Skeletal muscle satellite cell (primary cell): Measurements from ENCODE around the gene SGPP2.

ENCODE experiments used
- H3K27me3 ChIP-seq: 2 replicates; pipeline ENCODE4 v1.7.0; 2013; ENCODE audit warnings: low read length; ENCODE audit not compliant: control insufficient read depth, insufficient read depth
- H3K36me3 ChIP-seq: 2 replicates; pipeline ENCODE4 v1.7.0; 2013; ENCODE audit warnings: mild to moderate bottlenecking, control low read depth, low read length; ENCODE audit not compliant: insufficient read depth
- H3K4me1 ChIP-seq: 2 replicates; pipeline ENCODE4 v1.7.0; 2013; ENCODE audit warnings: low read length; ENCODE audit not compliant: control insufficient read depth, insufficient read depth
- H3K4me2 ChIP-seq: 2 replicates; pipeline ENCODE4 v1.7.0; 2013; ENCODE audit warnings: mild to moderate bottlenecking, low read length
- H3K4me3 ChIP-seq: 2 replicates; pipeline ENCODE4 v1.7.0; 2013; ENCODE audit warnings: low read length
- H3K9ac ChIP-seq: 2 replicates; pipeline ENCODE4 v1.7.0; 2013; ENCODE audit warnings: mild to moderate bottlenecking, low read depth, low read length, moderate library complexity
- H3K9me3 ChIP-seq: replicated peaks from 2 replicates; pipeline ENCODE4 v1.7.0; 2013; ENCODE audit warnings: mild to moderate bottlenecking, control low read depth, low read length

The SGPP2 gene

DNA sequence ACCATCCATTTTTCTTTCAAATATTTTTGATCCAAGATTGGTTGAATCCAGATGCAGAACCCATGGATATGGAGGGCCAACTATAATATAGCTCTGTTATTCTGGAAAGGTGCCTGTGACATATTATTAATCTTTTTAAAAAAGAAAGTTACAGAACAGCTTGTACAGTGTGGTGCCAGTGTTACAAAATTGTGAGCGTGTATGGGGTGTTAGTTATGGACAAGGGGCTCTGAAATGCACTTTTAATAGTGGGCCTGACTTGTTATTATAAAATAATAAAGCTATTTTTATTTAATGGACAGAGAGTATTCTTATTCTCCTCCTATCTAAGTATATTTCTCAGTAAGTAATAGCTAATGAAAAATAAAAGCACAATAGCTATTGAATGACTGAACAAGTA is 120.3 kb downstream of the SGPP2 start:
- no peaks in the 10 kb centered on the region for H3K27me3 ChIP-seq
- no peaks in the 10 kb centered on the region for H3K9me3 ChIP-seq
- H3K9ac ChIP-seq = no peak overlapping the region
- H3K36me3 ChIP-seq = no peaks in the 10 kb centered on the region
- no peaks in the 10 kb centered on the region for H3K4me1 ChIP-seq
- no peak overlapping the region for H3K4me2 ChIP-seq
- H3K4me3 ChIP-seq = no peak overlapping the region

DNA sequence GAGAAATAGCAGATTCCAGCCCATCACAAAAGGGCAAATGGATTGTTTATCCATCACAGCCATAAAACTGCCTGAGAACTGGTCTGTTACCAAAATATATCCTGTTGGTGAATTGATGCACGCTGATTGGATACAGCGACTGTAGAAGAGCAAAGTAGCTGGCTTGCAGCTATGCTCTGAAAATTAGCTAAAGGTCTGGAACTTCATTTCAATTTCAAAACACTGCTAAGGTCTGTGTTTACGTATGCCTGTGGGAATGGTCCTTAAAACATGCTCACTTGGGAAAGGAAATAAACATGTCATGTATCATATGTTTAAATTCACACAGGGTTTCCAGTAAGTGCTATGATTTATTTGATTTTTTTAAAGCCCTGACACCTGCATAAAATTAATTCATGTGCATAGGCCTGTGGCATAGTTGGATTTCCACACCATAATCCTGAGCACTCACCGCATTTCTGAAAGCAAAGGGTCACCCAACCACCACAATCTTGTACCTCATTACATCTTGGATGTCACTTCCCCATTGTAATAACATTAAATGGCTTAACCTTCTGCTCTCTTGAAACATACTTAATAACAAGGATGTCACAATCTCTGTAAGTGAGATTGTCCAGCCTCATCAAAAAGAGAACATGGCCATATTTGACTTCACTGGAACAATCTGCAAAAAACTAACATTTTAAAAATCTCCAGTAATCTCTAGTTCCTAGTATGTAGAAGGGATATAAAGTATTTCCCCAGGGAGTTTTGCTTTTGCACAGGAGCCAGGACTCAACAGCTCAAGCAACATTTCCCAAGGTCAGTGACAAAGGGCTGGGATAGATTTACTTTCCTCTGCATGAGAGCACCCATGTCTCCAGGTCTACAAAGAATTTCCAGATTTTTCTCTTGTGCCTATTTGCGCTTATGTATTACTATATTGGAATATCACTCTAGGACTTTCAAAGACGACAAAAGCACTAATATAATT is 121.8 kb downstream of the SGPP2 start:
- Histone ChIP-seq H3K9me3 (no peaks in the 10 kb centered on the region), H3K36me3 (no peaks in the 10 kb centered on the region), H3K4me1 (no peaks in the 10 kb centered on the region), H3K27me3 (no peaks in the 10 kb centered on the region), H3K9ac (no peak overlapping the region), H3K4me3 (no peak overlapping the region), H3K4me2 (no peak overlapping the region)

DNA sequence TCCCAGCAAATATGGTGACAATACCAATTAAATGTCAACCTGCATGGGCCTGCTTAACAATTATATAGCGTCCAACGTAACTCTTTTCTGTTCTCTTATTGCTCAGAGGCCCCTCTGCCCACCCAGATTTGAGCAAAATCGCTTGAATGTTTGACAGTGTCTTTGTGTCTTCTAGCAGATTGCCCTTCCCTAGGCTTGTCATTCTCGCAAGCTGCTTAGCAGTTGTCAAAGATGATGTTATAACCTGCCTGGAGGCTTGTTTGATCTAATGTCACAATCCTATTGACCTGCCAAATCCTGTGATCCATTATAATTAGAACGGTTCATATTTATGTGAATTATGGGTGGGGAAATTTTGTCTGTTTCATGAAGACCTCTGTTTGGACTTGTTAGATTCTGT is 122.7 kb downstream of the SGPP2 start:
- H3K36me3 ChIP-seq = no peaks in the 10 kb centered on the region
- no peak overlapping the region for H3K9ac ChIP-seq
- H3K4me1 ChIP-seq = no peaks in the 10 kb centered on the region
- H3K4me3 ChIP-seq = no peak overlapping the region
- no peaks in the 10 kb centered on the region for H3K9me3 ChIP-seq
- H3K4me2 ChIP-seq = no peak overlapping the region
- H3K27me3 ChIP-seq = no peaks in the 10 kb centered on the region

DNA sequence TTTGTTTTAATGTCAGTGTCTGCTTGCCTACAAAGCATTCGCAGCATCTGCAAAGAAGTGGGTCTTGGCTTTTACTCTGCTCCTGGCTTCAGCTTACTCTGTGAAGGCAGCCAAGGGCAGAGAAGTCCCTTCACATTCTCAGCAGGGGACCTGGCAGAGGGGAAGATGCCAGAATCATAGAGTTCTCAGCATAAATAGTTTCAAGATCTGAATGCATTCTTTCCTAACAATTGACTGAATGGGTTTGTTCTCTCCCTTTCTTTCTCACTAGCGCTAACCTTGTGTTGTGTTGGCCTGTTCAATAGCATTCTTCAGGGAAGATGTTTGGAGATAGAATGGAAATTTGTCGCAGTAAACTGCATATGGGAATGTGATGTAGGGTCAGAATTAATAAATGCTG is 124.6 kb downstream of the SGPP2 start:
- Histone ChIP-seq H3K9ac (no peak overlapping the region), H3K9me3 (no peaks in the 10 kb centered on the region), H3K27me3 (no peaks in the 10 kb centered on the region), H3K36me3 (no peaks in the 10 kb centered on the region), H3K4me3 (no peak overlapping the region), H3K4me1 (no peaks in the 10 kb centered on the region), H3K4me2 (no peak overlapping the region)

- no peaks in the 10 kb centered on the region for H3K27me3 ChIP-seq
- no peak overlapping the region for H3K4me2 ChIP-seq
- H3K4me3 ChIP-seq = no peak overlapping the region
- H3K36me3 ChIP-seq = no peaks in the 10 kb centered on the region
- H3K9ac ChIP-seq = no peak overlapping the region
- no peaks in the 10 kb centered on the region for H3K4me1 ChIP-seq
- H3K9me3 ChIP-seq = no peaks in the 10 kb centered on the region
These were observed 130.2 kb downstream of the SGPP2 start for GRCh38 chr2:222554517-222554916.

DNA sequence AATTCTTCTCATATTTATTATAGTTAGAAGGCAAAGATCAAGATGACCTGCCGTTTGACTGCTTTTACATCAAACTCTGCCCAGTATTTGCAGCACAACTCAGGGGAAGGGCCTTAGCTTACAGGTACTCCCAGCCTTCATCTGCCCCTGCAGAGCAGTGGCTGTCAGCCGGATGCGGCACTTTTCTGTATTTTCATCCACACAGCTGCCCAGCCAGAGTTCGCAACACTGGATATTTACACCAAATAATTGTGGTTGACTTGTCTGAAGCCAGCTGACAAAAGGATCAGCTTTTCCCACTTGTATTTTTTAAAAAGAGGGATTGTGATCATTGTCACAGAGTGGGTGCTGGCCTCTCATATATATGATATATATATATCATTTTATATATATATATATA is 136.8 kb downstream of the SGPP2 start:
- Histone ChIP-seq H3K4me3 (no peak overlapping the region), H3K27me3 (no peaks in the 10 kb centered on the region), H3K36me3 (no peaks in the 10 kb centered on the region), H3K4me2 (no peak overlapping the region), H3K9ac (no peak overlapping the region), H3K4me1 (no peaks in the 10 kb centered on the region), H3K9me3 (no peaks in the 10 kb centered on the region)

DNA sequence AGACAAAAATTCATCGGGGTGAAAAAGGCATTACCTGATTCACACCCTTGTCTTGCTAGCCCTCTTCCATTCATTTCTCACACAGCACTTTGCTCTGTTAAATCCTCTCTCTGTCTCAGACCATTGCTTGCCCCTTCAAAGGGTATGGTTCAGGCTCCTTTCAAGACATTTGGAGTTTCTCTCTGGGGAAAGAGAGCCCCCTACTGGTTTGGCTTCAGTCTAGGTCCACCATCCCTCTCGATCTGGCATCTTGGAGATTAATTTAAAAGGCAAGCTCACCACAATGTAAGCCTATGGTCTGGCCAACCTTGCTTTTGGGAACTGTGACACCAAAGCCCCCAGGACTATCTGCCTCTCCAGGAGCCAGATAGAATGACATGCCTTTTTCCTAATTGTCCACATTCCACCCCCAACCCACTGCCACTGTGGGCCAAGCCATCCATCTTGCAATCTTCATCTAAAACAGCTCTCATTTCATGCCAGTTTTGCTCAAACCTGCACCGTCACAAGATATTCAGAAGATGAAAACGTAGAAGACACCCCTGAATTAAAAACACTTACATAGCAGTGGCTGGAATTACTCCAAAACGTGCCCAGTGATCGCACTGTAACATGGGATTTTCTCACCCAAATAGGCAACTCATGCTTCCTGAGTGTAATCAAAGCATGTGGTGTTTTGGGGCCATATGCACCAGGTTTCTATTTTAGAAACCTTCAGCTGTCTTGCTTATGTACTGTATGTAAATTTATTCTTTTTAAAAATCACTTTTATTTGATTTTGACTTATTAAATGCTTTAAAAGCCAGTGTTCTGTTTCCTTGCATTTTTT is 137.7 kb downstream of the SGPP2 start:
- Histone ChIP-seq H3K9ac (no peak overlapping the region), H3K4me2 (no peak overlapping the region), H3K4me3 (no peak overlapping the region), H3K4me1 (no peaks in the 10 kb centered on the region), H3K36me3 (no peaks in the 10 kb centered on the region), H3K9me3 (no peaks in the 10 kb centered on the region), H3K27me3 (no peaks in the 10 kb centered on the region)

DNA sequence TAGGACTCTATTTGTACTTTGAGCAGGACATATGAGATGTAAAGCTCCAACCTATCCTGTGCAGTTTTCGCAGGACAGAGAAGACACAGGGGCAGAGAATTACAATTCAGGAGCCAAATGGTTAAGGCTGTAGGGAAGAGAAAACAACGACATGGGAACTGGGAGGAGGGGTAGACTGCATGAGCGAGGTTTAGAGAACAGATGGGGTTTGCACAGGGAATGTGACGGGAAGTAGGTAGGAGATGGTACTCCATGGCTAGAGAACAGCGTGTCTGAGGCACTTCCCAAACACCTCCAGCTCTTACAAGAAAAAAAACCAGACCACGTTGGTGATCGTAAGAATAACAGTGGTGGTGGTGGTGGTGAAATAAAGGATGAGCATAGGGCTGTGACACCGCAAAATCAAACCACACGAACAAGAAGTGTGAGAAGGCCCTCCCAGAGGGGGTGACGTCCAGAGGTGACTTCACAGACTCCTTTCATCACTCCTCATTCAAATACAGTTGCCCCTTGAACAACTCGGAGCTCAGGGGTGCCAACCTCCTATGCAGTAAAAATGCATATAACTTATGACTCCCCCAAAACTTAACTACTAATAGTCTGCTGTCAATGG is 138.9 kb downstream of the SGPP2 start:
- Histone ChIP-seq H3K4me3 (no peak overlapping the region), H3K27me3 (no peaks in the 10 kb centered on the region), H3K9me3 (no peaks in the 10 kb centered on the region), H3K4me1 (no peaks in the 10 kb centered on the region), H3K4me2 (no peak overlapping the region), H3K9ac (no peak overlapping the region), H3K36me3 (peaks cover 9% of the 10 kb centered on the region)

DNA sequence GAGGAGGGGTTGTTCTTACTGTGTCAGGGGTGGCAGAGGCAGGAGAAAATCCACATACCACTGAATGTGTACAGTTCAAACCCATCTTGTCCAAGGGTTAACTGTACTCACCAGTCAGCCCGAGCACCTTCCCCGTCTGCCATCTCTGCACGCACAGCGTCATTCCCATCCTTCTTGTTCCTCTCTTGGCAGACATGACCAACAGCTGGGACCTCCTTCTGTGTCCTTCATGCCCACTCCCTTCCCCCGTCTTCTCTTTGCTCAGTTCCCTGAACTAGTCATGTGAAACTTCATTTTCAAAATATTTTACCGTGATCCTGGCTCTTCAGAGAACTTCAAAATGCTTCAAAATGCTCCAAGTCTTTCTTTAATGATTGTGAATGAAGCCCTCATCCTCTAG is 139.6 kb downstream of the SGPP2 start:
- H3K4me3 ChIP-seq = no peak overlapping the region
- no peaks in the 10 kb centered on the region for H3K9me3 ChIP-seq
- H3K4me2 ChIP-seq = no peak overlapping the region
- peaks cover 9% of the 10 kb centered on the region for H3K36me3 ChIP-seq
- peaks cover 4% of the 10 kb centered on the region for H3K4me1 ChIP-seq
- H3K27me3 ChIP-seq = no peaks in the 10 kb centered on the region
- H3K9ac ChIP-seq = no peak overlapping the region

- H3K4me2 ChIP-seq = no peak overlapping the region
These were observed 141.9 kb downstream of the SGPP2 start for GRCh38 chr2:222566229-222566628.

DNA sequence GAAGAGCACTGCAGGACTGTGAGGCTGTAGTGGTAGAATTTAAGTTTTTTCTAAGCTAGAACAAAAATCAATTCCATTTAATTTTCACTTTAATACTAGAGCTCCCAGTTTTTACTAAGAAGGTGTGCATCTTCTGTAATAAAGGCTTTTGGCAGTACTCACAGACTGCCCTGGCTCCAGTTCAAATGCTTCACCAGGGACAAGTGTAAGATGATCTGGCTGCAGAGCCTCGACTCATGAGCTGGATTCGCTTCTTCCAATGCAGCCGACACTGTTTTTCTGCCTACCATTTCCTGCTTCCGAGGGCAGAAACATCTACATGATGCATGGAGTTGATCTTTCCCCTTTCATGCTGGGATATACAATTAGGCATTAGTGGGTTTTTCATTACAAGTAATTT is 144.5 kb downstream of the SGPP2 start:
- Histone ChIP-seq H3K27me3 (no peaks in the 10 kb centered on the region), H3K36me3 (peaks cover 17% of the 10 kb centered on the region), H3K9me3 (no peaks in the 10 kb centered on the region), H3K4me1 (peaks cover 29% of the 10 kb centered on the region), H3K4me2 (peak overlapping the region; percentile 63), H3K4me3 (no peak overlapping the region), H3K9ac (no peak overlapping the region)

More at GRCh38 chr2:222566229-222566628, 141.9 kb downstream of the SGPP2 start:
- Histone ChIP-seq H3K9ac (no peak overlapping the region), H3K9me3 (no peaks in the 10 kb centered on the region), H3K4me1 (peaks cover 18% of the 10 kb centered on the region), H3K36me3 (peaks cover 12% of the 10 kb centered on the region), H3K27me3 (no peaks in the 10 kb centered on the region), H3K4me3 (no peak overlapping the region)
